Measurements from ENCODE around the gene RGL2.

Gene RGL2

GRCh38 chr6:33314515-33314942, 15.8 kb upstream of the RGL2 start:
- POLR2A ChIA-PET, result no interaction called here
- CTCF ChIA-PET, result no interaction called here
- peak; percentile 71 for DNase-seq (ENCODE audit: extremely low spot score)
- TF ChIP-seq, protein P1, sequence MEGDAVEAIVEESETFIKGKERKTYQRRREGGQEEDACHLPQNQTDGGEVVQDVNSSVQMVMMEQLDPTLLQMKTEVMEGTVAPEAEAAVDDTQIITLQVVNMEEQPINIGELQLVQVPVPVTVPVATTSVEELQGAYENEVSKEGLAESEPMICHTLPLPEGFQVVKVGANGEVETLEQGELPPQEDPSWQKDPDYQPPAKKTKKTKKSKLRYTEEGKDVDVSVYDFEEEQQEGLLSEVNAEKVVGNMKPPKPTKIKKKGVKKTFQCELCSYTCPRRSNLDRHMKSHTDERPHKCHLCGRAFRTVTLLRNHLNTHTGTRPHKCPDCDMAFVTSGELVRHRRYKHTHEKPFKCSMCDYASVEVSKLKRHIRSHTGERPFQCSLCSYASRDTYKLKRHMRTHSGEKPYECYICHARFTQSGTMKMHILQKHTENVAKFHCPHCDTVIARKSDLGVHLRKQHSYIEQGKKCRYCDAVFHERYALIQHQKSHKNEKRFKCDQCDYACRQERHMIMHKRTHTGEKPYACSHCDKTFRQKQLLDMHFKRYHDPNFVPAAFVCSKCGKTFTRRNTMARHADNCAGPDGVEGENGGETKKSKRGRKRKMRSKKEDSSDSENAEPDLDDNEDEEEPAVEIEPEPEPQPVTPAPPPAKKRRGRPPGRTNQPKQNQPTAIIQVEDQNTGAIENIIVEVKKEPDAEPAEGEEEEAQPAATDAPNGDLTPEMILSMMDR (IDR thresholded peaks at IDR 0.05; ENCODE audit: control extremely low read depth, extremely low read depth, low read depth, missing control alignments), result no peak

- CTCF ChIA-PET, result interaction anchor here (2.0 to 2.7 kb wide), 2 partner anchors 13 to 15 kb away, joined by 15 to 18 read pairs; partner anchors contain the start of gene RGL2
- POLR2A ChIA-PET, result interaction anchor here (0.8 kb wide), 1 partner anchor 42 kb away, joined by 3 read pairs; the partner anchor contains the start of genes RPS18 and VPS52
These were observed 15.2 kb upstream of the RGL2 start, which contains the start of gene TAPBP for GRCh38 chr6:33313709-33314514. TAPBP (minus strand) TSS chr6:33314078; CDS start chr6:33314041, 37 bp downstream.

DNA sequence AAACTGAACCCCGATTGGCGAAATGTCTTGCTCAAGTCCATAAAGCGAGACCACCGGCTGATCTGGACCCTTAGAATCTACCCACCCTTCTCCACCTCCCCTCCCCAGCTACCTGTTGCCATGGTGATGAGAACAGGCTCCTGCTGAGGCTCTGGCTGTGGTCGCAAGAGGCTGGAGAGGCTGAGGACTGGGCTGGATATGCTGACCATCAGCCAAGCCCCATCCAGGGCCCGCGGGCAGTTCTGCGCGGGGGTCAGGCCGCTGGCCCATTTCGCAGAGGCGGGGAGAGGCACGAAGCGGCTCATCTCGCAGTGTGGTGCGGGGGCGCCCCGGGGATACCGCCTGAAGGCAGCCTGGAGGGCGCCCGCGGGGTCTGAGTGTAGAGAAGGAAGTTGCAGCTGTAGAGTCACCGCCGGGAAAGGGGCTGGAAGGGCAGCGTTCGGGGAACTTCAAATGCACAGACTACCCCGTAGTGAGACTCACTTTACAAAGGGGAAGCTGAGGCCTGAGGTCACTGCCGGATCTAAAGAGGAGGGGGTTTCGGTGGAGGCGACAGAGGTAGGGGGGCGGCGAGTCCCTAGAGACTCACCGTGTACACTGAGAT, 14.5 kb upstream of the RGL2 start:
- TF ChIP-seq, protein P1 (IDR thresholded peaks at IDR 0.05; ENCODE audit: control extremely low read depth, extremely low read depth, low read depth, missing control alignments), result no peak
- CTCF ChIA-PET, result interaction anchor here (0.8 to 2.7 kb wide), 3 partner anchors 8 to 14 kb away, joined by 3 to 18 read pairs (median 15); partner anchors contain the start of gene RGL2
- POLR2A ChIA-PET, result interaction anchor here (0.5 to 0.8 kb wide), 3 partner anchors 12 to 103 kb away, joined by 3 to 7 read pairs (median 3); partner anchors contain the start of genes RPS18 and VPS52
- no peak for DNase-seq (ENCODE audit: extremely low spot score)

More at GRCh38 chr6:33313709-33314514, 15.2 kb upstream of the RGL2 start, which contains the start of gene TAPBP:
- TF ChIP-seq, protein P1 (IDR thresholded peaks at IDR 0.05; ENCODE audit: control extremely low read depth, extremely low read depth, low read depth, missing control alignments), result no peak
- peak; percentile 90 for DNase-seq (ENCODE audit: extremely low spot score)

- TF ChIP-seq, protein P1 (IDR thresholded peaks at IDR 0.05; ENCODE audit: control extremely low read depth, extremely low read depth, low read depth, missing control alignments), result peak; percentile 19
- POLR2A ChIA-PET, result interaction anchor here (0.5 to 1.1 kb wide), 3 partner anchors 11 to 103 kb away, joined by 3 to 7 read pairs (median 3); partner anchors contain the start of gene RGL2
- peak; percentile 88 for DNase-seq (ENCODE audit: extremely low spot score)
- CTCF ChIA-PET, result interaction anchor here (0.8 to 2.7 kb wide), 5 partner anchors 9 to 44 kb away, joined by 3 to 18 read pairs (median 4); partner anchors contain the start of gene RGL2
These were observed 13.8 kb upstream of the RGL2 start for GRCh38 chr6:33312361-33313104.

GRCh38 chr6:33306356-33306755, 7.6 kb upstream of the RGL2 start:
- DNase-seq (ENCODE audit: extremely low spot score), result no peak
- TF ChIP-seq, protein P1 (IDR thresholded peaks at IDR 0.05; ENCODE audit: control extremely low read depth, extremely low read depth, low read depth, missing control alignments), result no peak
- POLR2A ChIA-PET, result no interaction called here
- CTCF ChIA-PET, result no interaction called here

GRCh38 chr6:33305052-33305451, 6.3 kb upstream of the RGL2 start:
- no peak for DNase-seq (ENCODE audit: extremely low spot score)

More at GRCh38 chr6:33305052-33305451, 6.3 kb upstream of the RGL2 start:
- TF ChIP-seq, protein P1 (IDR thresholded peaks at IDR 0.05; ENCODE audit: control extremely low read depth, extremely low read depth, low read depth, missing control alignments), result no peak
- ChIA-PET POLR2A (no interaction called here), CTCF (interaction anchor here (1.6 kb wide), 1 partner anchor 13 kb away, joined by 6 read pairs; the partner anchor contains the start of gene ZBTB22)

Measured in GM10248 (cell line).